ENCODE results near the gene BICRA. TPM values are rescaled to one million over a fixed set of nuclear protein-coding genes. Genes with fewer than 3 reads are reported as not detected.

BICRA gene
- total and polyA plus RNA-seq, 9 of the 15 experiments (the other 6 are each of a cell fraction or from before 2014, with no cell fraction given) = 0.01 to 8.8 (median 1.2) TPM

DNA sequence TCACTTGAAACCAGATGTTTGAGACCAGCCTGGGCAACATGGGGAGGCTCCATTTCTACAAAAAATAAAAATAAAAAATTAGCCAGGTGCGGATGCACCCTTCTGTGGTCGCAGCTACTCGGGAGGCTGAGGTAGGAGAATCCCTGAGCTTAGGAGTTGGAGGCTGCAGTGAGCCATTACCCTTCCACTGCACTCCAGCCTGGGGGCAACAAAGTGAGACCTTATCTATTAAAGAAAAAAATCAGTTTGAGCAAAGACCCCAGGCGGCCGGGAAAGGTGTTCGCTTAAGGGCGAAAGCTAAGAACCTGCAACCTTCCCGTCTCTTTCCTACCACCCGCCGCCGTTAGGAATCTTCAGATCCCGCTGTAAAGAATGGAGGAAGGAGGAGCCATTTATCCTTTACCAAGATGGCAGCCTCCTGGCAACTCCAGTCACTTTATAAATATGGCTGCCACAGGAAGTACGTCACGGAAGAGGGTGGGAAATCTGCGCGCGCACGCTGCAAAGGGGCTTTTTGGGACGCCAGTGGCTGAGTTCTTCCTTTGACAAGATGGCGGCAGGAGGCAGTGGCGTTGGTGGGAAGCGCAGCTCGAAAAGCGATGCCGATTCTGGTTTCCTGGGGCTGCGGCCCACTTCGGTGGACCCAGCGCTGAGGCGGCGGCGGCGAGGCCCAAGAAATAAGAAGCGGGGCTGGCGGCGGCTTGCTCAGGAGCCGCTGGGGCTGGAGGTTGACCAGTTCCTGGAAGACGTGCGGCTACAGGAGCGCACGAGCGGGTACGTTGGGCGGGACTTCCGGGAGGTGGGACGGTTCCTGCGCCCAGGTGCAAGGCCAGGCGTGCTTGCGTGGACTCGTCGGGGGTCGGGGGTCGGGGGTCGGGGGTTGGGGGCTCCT is 136.3 kb downstream of the BICRA start, which contains the start of gene NOP53 (continued):
- TF ChIP-seq ZBTB33 (CRISPR knock-in tag; IDR thresholded peaks at IDR 0.05) (no peak), KLF16 (IDR thresholded peaks at IDR 0.05) (no peak), MCM7 (IDR thresholded peaks at IDR 0.05) (no peak), U2AF1 (optimal IDR thresholded peaks at IDR 0.05; ENCODE audit: low read depth, low read length) (no peak), ZNF444 (CRISPR knock-in tag; IDR thresholded peaks at IDR 0.05) (no peak), ETV5 (CRISPR knock-in tag; IDR thresholded peaks at IDR 0.05; ENCODE audit: low read depth) (0 out of 2 replicates have a peak, but pooled peaks have one; percentile 39), MAZ (CRISPR knock-in tag; conservative IDR thresholded peaks at IDR 0.05 in 1 of 2, IDR thresholded peaks at IDR 0.05 in 1 of 2) (peak; percentile 58 to 64; a peak in 2 of 4 replicates), TCF7L2 (IDR thresholded peaks at IDR 0.05; ENCODE audit: low read depth, low read length) (0 out of 2 replicates have a peak, but pooled peaks have one; percentile 25), ZNF778 (CRISPR knock-in tag; IDR thresholded peaks at IDR 0.05) (no peak), CCAR2 (IDR thresholded peaks at IDR 0.05; ENCODE audit: low read depth, low read length) (no peak), GATAD2B (IDR thresholded peaks at IDR 0.05; ENCODE audit: borderline replicate concordance) (no peak), RUNX1 (IDR thresholded peaks at IDR 0.05; ENCODE audit: low read depth) (no peak), NR2C2 (CRISPR knock-in tag; IDR thresholded peaks at IDR 0.05) (peak; percentile 25; the same call in 1 of the 2 replicates), NR2C2 (tag; IDR thresholded peaks at IDR 0.05) (peak; percentile 89), MCM3 (IDR thresholded peaks at IDR 0.05) (no peak), POU5F1 (IDR thresholded peaks at IDR 0.05; ENCODE audit: borderline replicate concordance, low read depth, low read length, partially characterized antibody) (no peak)
- TF ChIP-seq, protein P1, sequence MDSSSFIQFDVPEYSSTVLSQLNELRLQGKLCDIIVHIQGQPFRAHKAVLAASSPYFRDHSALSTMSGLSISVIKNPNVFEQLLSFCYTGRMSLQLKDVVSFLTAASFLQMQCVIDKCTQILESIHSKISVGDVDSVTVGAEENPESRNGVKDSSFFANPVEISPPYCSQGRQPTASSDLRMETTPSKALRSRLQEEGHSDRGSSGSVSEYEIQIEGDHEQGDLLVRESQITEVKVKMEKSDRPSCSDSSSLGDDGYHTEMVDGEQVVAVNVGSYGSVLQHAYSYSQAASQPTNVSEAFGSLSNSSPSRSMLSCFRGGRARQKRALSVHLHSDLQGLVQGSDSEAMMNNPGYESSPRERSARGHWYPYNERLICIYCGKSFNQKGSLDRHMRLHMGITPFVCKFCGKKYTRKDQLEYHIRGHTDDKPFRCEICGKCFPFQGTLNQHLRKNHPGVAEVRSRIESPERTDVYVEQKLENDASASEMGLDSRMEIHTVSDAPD (CRISPR knock-in tag; IDR thresholded peaks at IDR 0.05) = no peak
- TF ChIP-seq, protein P2, sequence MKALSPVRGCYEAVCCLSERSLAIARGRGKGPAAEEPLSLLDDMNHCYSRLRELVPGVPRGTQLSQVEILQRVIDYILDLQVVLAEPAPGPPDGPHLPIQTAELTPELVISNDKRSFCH (CRISPR knock-in tag; IDR thresholded peaks at IDR 0.05) = no peak
- TF ChIP-seq, protein P2 (tag; IDR thresholded peaks at IDR 0.05) = no peak
- TF ChIP-seq, protein P3, sequence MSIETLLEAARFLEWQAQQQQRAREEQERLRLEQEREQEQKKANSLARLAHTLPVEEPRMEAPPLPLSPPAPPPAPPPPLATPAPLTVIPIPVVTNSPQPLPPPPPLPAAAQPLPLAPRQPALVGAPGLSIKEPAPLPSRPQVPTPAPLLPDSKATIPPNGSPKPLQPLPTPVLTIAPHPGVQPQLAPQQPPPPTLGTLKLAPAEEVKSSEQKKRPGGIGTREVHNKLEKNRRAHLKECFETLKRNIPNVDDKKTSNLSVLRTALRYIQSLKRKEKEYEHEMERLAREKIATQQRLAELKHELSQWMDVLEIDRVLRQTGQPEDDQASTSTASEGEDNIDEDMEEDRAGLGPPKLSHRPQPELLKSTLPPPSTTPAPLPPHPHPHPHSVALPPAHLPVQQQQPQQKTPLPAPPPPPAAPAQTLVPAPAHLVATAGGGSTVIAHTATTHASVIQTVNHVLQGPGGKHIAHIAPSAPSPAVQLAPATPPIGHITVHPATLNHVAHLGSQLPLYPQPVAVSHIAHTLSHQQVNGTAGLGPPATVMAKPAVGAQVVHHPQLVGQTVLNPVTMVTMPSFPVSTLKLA (conservative IDR thresholded peaks at IDR 0.05) = peak; percentile 95 to 96

Data from K562 (cell line).